SKM-1 (cell line): Measurements from ENCODE around the gene JAZF1.

ENCODE experiments used
- DNase-seq: peaks from one replicate; lab custom pipeline; 2025; ENCODE audit not compliant: unreplicated experiment; lab: John Stamatoyannopoulos, UW

Gene JAZF1

GRCh38 chr7:27992097-27992496 is 188.5 kb downstream of the JAZF1 start:
- DNase-seq: no peak

- DNase-seq: no peak
Measured at GRCh38 chr7:27991006-27991528, 189.5 kb downstream of the JAZF1 start.

GRCh38 chr7:27976531-27976930 is 204.1 kb downstream of the JAZF1 start:
- no peak for DNase-seq

- DNase-seq: no peak
Measured at GRCh38 chr7:27973625-27974024, 207.0 kb downstream of the JAZF1 start.

- no peak for DNase-seq
Measured at GRCh38 chr7:27972276-27972675, 208.3 kb downstream of the JAZF1 start.

GRCh38 chr7:27971171-27971812 is 209.3 kb downstream of the JAZF1 start:
- DNase-seq: no peak

- no peak for DNase-seq
Measured at GRCh38 chr7:27970350-27970749, 210.2 kb downstream of the JAZF1 start.

GRCh38 chr7:27969346-27969745 is 211.2 kb downstream of the JAZF1 start:
- DNase-seq: no peak

- DNase-seq: no peak
Measured at GRCh38 chr7:27967639-27968038, 213.0 kb downstream of the JAZF1 start.

- no peak for DNase-seq
Measured at GRCh38 chr7:27966219-27966780, 214.3 kb downstream of the JAZF1 start.

- no peak for DNase-seq
Measured at GRCh38 chr7:27965650-27966049, 214.9 kb downstream of the JAZF1 start.

GRCh38 chr7:27964820-27965219 is 215.8 kb downstream of the JAZF1 start:
- DNase-seq: no peak

GRCh38 chr7:27963056-27963455 is 217.5 kb downstream of the JAZF1 start:
- DNase-seq: no peak

GRCh38 chr7:27962273-27962672 is 218.3 kb downstream of the JAZF1 start:
- DNase-seq: no peak

- DNase-seq: no peak
Measured at GRCh38 chr7:27961255-27961654, 219.3 kb downstream of the JAZF1 start.

GRCh38 chr7:27960415-27960814 is 220.2 kb downstream of the JAZF1 start:
- no peak for DNase-seq

GRCh38 chr7:27958933-27959548 is 221.6 kb downstream of the JAZF1 start:
- no peak for DNase-seq

- DNase-seq: no peak
Measured at GRCh38 chr7:27955596-27955995, 225.0 kb downstream of the JAZF1 start.

- no peak for DNase-seq
Measured at GRCh38 chr7:27955011-27955410, 225.6 kb downstream of the JAZF1 start.

GRCh38 chr7:27953777-27954176 is 226.8 kb downstream of the JAZF1 start:
- no peak for DNase-seq

GRCh38 chr7:27953361-27953760 is 227.2 kb downstream of the JAZF1 start:
- DNase-seq: no peak
